SK-N-SH treated with all-trans-retinoic acid at 6 μM for 48 hours (cell line): ENCODE results near the gene DDTL.
"Not testable (repeated sequence)": the region's sequence is repeated elsewhere in the genome, so short reads cannot be mapped to it uniquely, and the experiment has no call there.

ENCODE experiments used
- BACH2 ChIP-seq: fragments of 250-450 bp; sonication (Bioruptor Pico); IDR thresholded peaks from 2 replicates; pipeline ENCODE4 v1.9.0; 2021; ENCODE audit warnings: mild to moderate bottlenecking, borderline replicate concordance
- CREB5 ChIP-seq: fragments of 250-450 bp; sonication (Bioruptor Pico); IDR thresholded peaks from 2 replicates; pipeline ENCODE4 v1.5.1; 2020; ENCODE audit warnings: low read depth, mild to moderate bottlenecking, moderate library complexity
- ISL1 ChIP-seq: fragments of 250-450 bp; sonication (Bioruptor Pico); IDR thresholded peaks from 2 replicates; pipeline ENCODE4 v2.1.2; 2022; ENCODE audit warnings: mild to moderate bottlenecking, moderate library complexity
- OSR1 ChIP-seq: fragments of 250-450 bp; sonication (Bioruptor Pico); IDR thresholded peaks from 2 replicates; pipeline ENCODE4 v1.8.0; 2022; ENCODE audit warnings: moderate library complexity, mild to moderate bottlenecking, inconsistent platforms
- PATZ1 ChIP-seq: fragments of 250-450 bp; sonication (Bioruptor Pico); IDR thresholded peaks from 2 replicates; pipeline ENCODE4 v1.8.0; 2020; ENCODE audit warnings: mild to moderate bottlenecking, moderate library complexity, borderline replicate concordance
- SNAI2 ChIP-seq: fragments of 250-450 bp; sonication (Bioruptor Pico); IDR thresholded peaks from 2 replicates; pipeline ENCODE4 v1.5.0; 2020; ENCODE audit warnings: mild to moderate bottlenecking, moderate library complexity
- TCF4 ChIP-seq: fragments of 250-450 bp; sonication (Bioruptor Pico); IDR thresholded peaks from 2 replicates; pipeline ENCODE4 v1.8.0; 2021; ENCODE audit warnings: mild to moderate bottlenecking, moderate library complexity, borderline replicate concordance
- ZFP3 ChIP-seq: fragments of 250-450 bp; sonication (Bioruptor Pico); IDR thresholded peaks from 2 replicates; pipeline ENCODE4 v1.5.0; 2020; ENCODE audit warnings: mild to moderate bottlenecking, moderate library complexity

GRCh38 chr22:23947391-23947790 lies 19.3 kb upstream of the DDTL start:
- TF ChIP-seq OSR1; ZFP3; ISL1 (CRISPR knock-in tag); BACH2 (CRISPR knock-in tag); PATZ1 (CRISPR knock-in tag); SNAI2 (CRISPR knock-in tag); TCF4 (CRISPR knock-in tag); CREB5: not testable (repeated sequence)
